ENCODE measurements around the gene RNF5. TPM values are rescaled to one million over a fixed set of nuclear protein-coding genes. Genes with fewer than 3 reads are reported as not detected.
"Not testable (repeated sequence)": the region's sequence is repeated elsewhere in the genome, so short reads cannot be mapped to it uniquely, and the experiment has no call there.

The RNF5 gene
- total RNA-seq, 1 experiment from 2014 or later: 114 TPM

GRCh38 chr6:32191696-32192607, 13.7 kb downstream of the RNF5 start (continued):
- TF ChIP-seq, protein P1, sequence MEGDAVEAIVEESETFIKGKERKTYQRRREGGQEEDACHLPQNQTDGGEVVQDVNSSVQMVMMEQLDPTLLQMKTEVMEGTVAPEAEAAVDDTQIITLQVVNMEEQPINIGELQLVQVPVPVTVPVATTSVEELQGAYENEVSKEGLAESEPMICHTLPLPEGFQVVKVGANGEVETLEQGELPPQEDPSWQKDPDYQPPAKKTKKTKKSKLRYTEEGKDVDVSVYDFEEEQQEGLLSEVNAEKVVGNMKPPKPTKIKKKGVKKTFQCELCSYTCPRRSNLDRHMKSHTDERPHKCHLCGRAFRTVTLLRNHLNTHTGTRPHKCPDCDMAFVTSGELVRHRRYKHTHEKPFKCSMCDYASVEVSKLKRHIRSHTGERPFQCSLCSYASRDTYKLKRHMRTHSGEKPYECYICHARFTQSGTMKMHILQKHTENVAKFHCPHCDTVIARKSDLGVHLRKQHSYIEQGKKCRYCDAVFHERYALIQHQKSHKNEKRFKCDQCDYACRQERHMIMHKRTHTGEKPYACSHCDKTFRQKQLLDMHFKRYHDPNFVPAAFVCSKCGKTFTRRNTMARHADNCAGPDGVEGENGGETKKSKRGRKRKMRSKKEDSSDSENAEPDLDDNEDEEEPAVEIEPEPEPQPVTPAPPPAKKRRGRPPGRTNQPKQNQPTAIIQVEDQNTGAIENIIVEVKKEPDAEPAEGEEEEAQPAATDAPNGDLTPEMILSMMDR (IDR thresholded peaks at IDR 0.05): no peak
- TF ChIP-seq, protein P2, sequence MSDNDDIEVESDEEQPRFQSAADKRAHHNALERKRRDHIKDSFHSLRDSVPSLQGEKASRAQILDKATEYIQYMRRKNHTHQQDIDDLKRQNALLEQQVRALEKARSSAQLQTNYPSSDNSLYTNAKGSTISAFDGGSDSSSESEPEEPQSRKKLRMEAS (CRISPR knock-in tag; IDR thresholded peaks at IDR 0.05): no peak
- TF ChIP-seq NFE2L1 (CRISPR knock-in tag; IDR thresholded peaks at IDR 0.05): no peak
- no peak for TF ChIP-seq ATF3 (CRISPR knock-in tag; conservative IDR thresholded peaks at IDR 0.05)
- TF ChIP-seq KAT7 (CRISPR knock-in tag; IDR thresholded peaks at IDR 0.05; ENCODE audit: borderline replicate concordance): no peak

GRCh38 chr6:32192608-32193039, 14.4 kb downstream of the RNF5 start, which contains the start of gene GPSM3:
Gene GPSM3 (minus strand): TSS chr6:32192643. CDS start chr6:32192513, 130 bp downstream.
- H3K4me1 Mint-ChIP-seq: peaks cover 66% of the 10 kb centered on the region

DNA sequence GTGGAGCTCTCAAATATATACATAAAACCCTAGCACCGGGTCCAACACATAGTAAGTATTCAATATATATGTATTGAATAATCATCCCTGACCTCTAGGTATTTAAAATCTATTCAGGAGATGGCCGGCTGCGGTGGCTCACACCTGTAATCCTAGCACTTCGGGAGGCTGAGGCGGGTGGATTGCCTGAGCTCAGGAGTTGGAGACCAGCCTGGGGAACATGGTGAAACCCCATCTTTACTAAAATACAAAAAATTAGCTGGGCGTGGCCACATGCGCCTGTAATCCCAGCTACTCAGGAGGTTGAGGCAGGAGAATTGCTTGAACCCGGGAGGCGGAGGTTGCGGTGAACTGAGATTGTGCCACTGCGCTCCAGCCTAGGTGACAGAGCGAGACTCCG, 14.9 kb downstream of the RNF5 start:
- not testable (repeated sequence) for ATAC-seq; H3K27me3 Mint-ChIP-seq (ENCODE audit: low read depth); H3K9me3 Mint-ChIP-seq; DNase-seq (ENCODE audit: low spot score); H3K36me3 Mint-ChIP-seq
- H3K4me3 Mint-ChIP-seq: peak overlapping the region; percentile 60
- peaks cover 66% of the 10 kb centered on the region for H3K4me1 Mint-ChIP-seq
- ChIA-PET CTCF (interaction anchor here (0.8 to 1.1 kb wide), 2 partner anchors 16 to 26 kb away, joined by 4 read pairs; no protein-coding TSS in a partner anchor), POLR2A (interaction anchor here (1.6 kb wide), 1 partner anchor 15 kb away, joined by 5 read pairs; no protein-coding TSS in a partner anchor)
- peak overlapping the region; percentile 89 for H3K27ac Mint-ChIP-seq

More at GRCh38 chr6:32192608-32193039, 14.4 kb downstream of the RNF5 start, which contains the start of gene GPSM3:
- DNase-seq (ENCODE audit: low spot score) (peak; percentile 46), ATAC-seq (no peak)
- TF ChIP-seq PRDM15 (CRISPR knock-in tag; IDR thresholded peaks at IDR 0.05): peak; percentile 86
- TF ChIP-seq GABPB1 (CRISPR knock-in tag; IDR thresholded peaks at IDR 0.05): no peak
- 0 out of 2 replicates have a peak, but pooled peaks have one; percentile 34 for TF ChIP-seq SP1 (CRISPR knock-in tag; conservative IDR thresholded peaks at IDR 0.05)
- no peak for TF ChIP-seq GRHL2 (CRISPR knock-in tag; IDR thresholded peaks at IDR 0.05; ENCODE audit: insufficient replicate concordance, severe bottlenecking)
- TF ChIP-seq ZNF281 (CRISPR knock-in tag; IDR thresholded peaks at IDR 0.05): 0 out of 2 replicates have a peak, but pooled peaks have one; percentile 53
- no peak for TF ChIP-seq FOXP4 (CRISPR knock-in tag; IDR thresholded peaks at IDR 0.05)
- peak within 1 kb of the TSS; percentile 89 for H3K27ac Mint-ChIP-seq
- ChIA-PET CTCF (interaction anchor here (0.6 to 1.1 kb wide), 4 partner anchors 15 to 39 kb away, joined by 4 read pairs; no protein-coding TSS in a partner anchor), POLR2A (interaction anchor here (1.6 kb wide), 1 partner anchor 15 kb away, joined by 5 read pairs; no protein-coding TSS in a partner anchor)
- no peaks in the 10 kb centered on the region for H3K27me3 Mint-ChIP-seq (ENCODE audit: low read depth)
- no peaks in the 10 kb centered on the region for H3K9me3 Mint-ChIP-seq
- peak within 1 kb of the TSS; percentile 60 for H3K4me3 Mint-ChIP-seq
- peaks cover 7% of the 10 kb centered on the region for H3K36me3 Mint-ChIP-seq
